ENCODE measurements around the gene EGFL6.

GRCh38 chrX:13662355-13662791 is 93.0 kb downstream of the EGFL6 start:
- TF ChIP-seq CTCF (IDR thresholded peaks at IDR 0.05): no peak
- TF ChIP-seq PBX3 (IDR thresholded peaks at IDR 0.05): no peak
- TF ChIP-seq TAF1 (IDR thresholded peaks at IDR 0.05; ENCODE audit: borderline replicate concordance, low read depth, low read length): no peak
- TF ChIP-seq NFIC (IDR thresholded peaks at IDR 0.05; ENCODE audit: borderline replicate concordance): no peak
- no peak for TF ChIP-seq POLR2AphosphoS5 (IDR thresholded peaks at IDR 0.05; ENCODE audit: low read depth, low read length)
- no peak for TF ChIP-seq RCOR1 (IDR thresholded peaks at IDR 0.05; ENCODE audit: low read length)
- TF ChIP-seq SIN3A (IDR thresholded peaks at IDR 0.05; ENCODE audit: borderline replicate concordance, low read depth, low read length): no peak
- TF ChIP-seq USF2 (IDR thresholded peaks at IDR 0.05; ENCODE audit: borderline replicate concordance, low read depth, low read length): no peak

All from SK-N-SH (cell line).